HG02763 (cell line): ENCODE results near the gene TMEM259.

Experiments
- ATAC-seq: cut with Tn5 transposase; IDR thresholded peaks from one replicate; pipeline ENCODE4 v1.9.1; 2021; ENCODE audit warnings: mild to moderate bottlenecking, moderate library complexity; ENCODE audit not compliant: unreplicated experiment

TMEM259 gene

GRCh38 chr19:1017906-1018305, 3.0 kb downstream of the TMEM259 start:
- ATAC-seq = no peak

- no peak for ATAC-seq
These were observed 3.6 kb downstream of the TMEM259 start for GRCh38 chr19:1017115-1017905.

GRCh38 chr19:1016647-1017114, 4.2 kb downstream of the TMEM259 start:
- ATAC-seq = no peak

- no peak for ATAC-seq
These were observed 4.9 kb downstream of the TMEM259 start for GRCh38 chr19:1015782-1016646.

GRCh38 chr19:1015061-1015781, 5.7 kb downstream of the TMEM259 start:
- no peak for ATAC-seq

DNA sequence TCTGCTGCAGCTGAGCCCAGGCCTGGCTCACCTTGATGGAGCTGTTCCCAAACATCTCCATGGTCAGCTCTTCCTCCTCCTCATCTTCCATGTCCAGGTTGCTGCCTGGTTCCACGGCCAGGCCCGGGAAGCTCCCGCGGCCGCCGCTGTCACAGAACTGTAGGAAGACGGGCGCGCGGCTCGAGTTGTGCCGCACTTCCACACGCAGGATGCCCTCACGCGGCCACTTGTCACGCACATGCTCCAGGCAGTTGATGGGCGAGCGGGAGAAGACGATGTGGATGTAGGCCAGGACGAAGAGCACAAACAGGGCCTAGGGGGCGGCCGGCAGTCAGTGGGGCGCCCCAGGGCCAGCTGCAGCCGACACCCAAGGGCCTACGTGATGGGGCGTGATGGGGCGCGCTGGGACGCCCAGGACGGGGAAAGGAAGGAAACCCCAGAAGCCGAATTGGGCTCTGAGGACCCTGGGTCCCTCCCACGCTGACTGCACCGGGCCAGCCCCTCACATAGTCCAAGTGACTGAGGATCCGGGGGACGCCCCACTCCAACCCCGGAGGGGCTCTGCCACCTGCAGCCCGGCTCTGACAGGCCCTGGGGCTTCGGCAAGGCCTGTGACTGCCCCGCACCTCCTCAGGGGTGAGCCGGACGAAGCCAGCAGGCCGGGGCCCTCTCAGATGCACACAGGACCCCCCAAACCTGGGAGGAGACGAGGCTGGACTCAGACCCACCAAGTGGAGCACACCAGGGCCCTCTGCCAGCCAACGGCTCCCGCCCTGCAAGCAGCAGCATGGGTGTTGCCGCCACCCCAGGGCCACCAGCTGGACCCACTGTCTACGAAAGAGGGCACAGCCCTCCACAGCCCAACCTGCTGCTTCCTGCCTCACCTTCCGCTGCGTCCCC, 6.5 kb downstream of the TMEM259 start:
- no peak for ATAC-seq

DNA sequence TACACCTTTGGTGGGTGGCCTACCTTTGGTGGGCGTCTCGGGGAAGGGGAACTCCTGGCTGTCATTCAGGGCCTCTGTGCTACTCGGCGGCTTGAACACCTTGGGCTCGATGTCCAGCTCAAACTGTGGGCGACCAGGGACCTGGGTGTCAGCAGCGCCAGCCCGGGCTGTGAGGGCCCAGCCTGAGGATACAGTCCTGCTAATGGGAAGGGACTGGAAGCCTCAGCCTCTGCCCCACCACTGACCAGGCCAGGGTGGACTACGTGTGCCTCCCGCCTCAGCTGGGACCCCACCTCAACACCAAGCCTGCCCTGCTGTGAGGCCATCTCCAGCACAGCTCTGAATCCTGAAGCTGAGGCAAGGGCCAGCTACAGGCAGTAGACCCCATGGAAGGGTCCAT, 7.7 kb downstream of the TMEM259 start:
- no peak for ATAC-seq

DNA sequence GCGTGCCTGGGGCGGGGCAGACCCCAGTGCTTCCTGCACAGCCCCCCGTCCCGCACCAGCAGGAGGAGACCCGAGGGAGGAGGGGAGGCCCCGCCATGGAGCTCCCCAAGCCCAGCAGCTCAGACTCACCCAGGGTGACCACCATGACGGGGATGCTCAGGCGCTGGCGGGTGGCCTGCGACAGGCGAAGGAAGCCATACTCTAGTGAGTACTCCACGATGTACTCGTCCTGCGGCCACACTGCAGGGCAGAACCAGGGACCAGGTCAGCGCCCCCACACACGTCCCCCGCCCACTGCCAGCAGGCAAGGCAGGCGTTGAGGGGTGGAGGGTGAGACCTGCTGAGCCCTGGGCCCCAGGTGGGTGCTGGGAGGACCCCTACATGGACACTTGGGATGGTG, 8.6 kb downstream of the TMEM259 start:
- no peak for ATAC-seq

DNA sequence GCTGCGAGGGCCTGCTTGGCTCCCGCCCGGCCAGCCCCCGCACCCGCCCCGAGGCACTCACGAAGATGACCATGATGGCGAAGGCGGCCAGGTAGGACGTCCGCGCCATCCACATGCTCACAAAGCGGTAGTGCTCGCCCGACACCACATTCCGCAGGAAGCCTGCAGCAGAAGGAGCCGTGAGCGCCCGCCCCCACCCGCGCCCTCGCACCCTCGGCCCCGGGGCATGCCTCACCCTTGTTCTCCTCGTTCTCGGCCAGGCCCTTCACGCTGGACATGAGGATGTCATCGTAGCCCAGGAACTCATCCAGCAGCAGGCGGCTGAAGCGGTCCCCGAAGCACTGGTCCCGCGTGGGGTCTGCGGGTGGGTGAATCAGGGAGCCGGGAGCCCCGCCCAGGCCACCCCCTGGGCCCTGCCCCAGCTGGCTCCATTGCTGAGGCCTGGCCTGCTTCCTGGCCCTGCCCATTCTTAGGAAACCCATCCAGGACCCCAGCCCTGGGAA, 9.0 kb downstream of the TMEM259 start:
- no peak for ATAC-seq

DNA sequence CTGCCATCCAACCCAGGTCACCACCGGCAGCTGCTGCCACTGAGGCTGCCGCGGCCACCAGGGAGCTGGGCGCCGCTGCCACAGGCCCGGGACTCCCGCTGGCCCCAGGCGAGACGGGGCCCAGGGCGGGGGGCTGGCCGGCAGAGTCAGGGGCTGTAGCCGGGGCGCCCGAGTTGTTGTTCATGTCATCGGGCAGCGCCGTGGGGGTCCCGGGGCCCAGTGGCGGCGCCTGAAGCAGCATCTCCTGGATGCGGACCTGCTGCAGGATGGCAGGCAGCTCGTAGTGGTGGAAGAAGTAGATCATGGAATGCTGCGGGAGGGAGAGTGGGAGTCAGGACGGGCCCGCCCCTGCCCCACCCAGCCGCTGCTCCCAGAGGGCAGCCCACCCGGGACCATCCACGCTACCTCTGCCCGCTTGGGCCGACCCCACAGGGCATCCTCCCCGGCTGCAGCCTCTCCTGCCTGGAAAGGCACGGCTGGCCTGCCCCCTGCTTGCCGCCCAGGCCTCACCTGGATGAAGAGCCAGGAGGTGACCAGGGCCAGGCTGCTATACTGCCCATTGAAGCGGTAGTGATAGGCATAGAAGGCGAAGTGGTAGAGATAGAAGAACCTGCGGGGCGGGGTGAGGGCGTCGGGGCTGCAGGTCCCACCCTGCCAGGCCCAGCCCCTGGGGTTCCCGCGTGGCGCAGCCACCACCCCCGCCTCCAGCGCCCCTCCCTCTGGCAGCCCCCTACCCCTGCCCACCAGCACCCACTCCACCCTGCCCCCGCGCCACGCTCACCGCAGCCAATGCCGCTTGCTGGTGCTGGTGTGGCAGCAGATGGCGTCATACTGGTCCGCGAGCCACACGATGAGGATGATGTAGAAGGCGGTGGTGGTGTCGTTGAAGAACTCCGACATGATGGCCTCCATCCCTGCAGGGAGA, 10.1 kb downstream of the TMEM259 start:
- ATAC-seq = no peak

GRCh38 chr19:1009981-1010538, 10.9 kb downstream of the TMEM259 start:
- ATAC-seq = no peak

DNA sequence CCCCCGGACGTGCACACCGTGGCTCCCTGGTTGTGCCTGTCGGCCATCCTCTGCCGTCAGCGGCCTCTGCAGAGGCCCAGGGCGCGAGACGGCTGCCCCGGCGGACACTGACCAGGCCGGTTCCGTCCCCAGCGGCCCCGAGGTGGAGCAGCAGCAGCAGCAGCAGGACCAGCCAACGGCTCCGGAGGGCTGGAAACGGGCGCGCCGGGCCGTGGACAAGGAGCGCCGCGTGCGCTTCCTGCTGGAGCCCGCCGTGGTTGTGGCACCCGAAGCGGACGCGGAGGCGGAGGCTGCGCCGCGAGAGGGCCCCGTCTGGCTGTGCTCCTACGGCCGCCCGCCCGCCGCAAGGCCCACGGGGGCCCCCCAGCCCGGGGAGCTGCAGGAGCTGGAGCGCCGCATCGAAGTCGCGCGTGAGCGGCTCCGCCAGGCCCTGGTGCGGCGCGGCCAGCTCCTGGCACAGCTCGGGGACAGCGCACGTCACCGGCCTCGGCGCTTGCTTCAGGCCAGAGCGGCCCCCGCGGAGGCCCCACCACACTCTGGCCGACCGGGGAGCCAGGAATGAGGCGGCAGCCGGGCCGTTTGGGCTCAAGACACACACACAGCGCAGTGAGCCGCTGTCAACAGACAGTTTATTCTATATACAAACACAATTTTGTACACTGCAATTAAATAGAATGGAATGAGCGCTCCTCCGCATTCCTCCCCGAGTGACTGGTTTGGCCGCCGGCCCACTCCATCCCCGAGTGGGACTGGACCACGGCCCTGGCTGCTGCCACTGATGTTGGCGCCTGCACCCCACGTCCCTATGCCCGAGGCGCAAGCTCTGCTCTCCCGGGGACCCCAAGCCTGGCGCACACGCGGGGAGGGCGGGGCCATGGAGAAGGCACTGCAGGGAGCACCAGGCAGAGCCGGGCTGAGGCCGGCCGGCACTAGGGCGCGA, 11.6 kb downstream of the TMEM259 start:
- no peak for ATAC-seq

GRCh38 chr19:1008268-1009040, 12.5 kb downstream of the TMEM259 start:
- ATAC-seq = no peak

GRCh38 chr19:1007399-1008251, 13.3 kb downstream of the TMEM259 start:
- no peak for ATAC-seq

GRCh38 chr19:1006711-1007398, 14.1 kb downstream of the TMEM259 start:
- no peak for ATAC-seq
